Left renal pelvis (tissue), 4 donors: ENCODE results near the gene CCDC51. TPM values are rescaled to one million over a fixed set of nuclear protein-coding genes. Genes with fewer than 3 reads are reported as not detected.

Source experiments
- DNase-seq, 4 donors: peaks; one replicate each; pipeline ENCODE4 v3.0.0-alpha.2; 2013; ENCODE audit warnings: low read depth in 4 of 4, low spot score in 3 of 4
- polyA plus RNA-seq, 4 donors: library from polyadenylated mRNA; unstranded; fragments of 120-200 nt; gene quantifications; one replicate each; pipeline ENCODE4 v1.2.1, GENCODE V29; 2013; ENCODE audit not compliant: insufficient read length in 4 of 4

CCDC51 gene
- polyA plus RNA-seq, 4 donors, result 15.5 to 28.3 (median 24.3) TPM

DNA sequence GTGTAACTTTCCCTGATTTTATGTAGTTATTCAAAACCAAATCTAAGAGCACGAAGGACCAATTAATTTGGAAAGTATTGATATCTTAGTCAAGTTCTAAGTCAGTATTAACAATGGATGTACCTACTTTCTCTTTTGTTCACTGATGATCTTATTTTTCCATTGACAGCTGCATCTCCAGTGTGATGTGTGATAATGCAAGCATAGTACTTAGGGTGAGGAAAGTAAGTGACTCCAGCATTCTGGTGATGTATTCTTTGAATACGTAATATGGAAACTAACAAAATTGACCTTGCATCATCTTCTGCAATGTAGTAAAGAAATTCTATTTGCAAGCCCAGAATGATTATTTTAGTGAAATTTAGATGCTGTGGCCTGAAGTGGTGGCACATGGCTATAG is 45.5 kb downstream of the CCDC51 start:
- DNase-seq, result no peak

DNA sequence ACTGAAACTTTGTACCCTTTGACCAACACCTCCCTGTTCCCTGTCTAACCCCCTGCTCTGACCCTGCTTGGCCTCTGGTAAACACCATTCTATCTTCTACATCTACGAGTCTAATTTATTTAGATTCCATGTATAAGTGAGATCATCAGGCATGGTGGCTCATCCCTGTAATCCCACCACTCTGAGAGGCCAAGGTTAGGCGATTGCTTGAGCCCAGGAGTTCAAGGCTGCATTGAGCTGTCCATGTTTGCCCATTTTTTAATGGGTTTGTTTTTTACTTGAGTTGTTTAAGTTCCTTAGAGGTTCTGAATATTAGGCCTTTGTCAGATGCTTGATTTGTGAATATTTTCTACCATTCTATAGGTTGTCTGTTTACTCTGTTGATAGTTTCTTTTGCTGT is 51.0 kb downstream of the CCDC51 start:
- DNase-seq, result no peak

- no peak for DNase-seq
These were observed 52.3 kb downstream of the CCDC51 start for GRCh38 chr3:48387634-48388033.

Other genes with a start within 250 kb of the CCDC51 start
- 1 to 10 TPM in 2 of 4 donors, under 1 TPM in 2; 0.23 to 1.5 (median 0.82) TPM for gene CAMP, start 216.6 kb downstream of the CCDC51 start, polyA plus RNA-seq
- gene ZNF589, start 199.0 kb downstream of the CCDC51 start, polyA plus RNA-seq, result 10 to 100 TPM in 3 of 4 donors, 1 to 10 TPM in 1; 9.0 to 20.0 (median 16.7) TPM
- 10 to 100 TPM; 23.1 to 37.5 (median 29.1) TPM for gene NME6, start 138.8 kb downstream of the CCDC51 start, polyA plus RNA-seq
- under 1 TPM in 3 of 4 donors, not detected in 1; 0.35 to 0.77 (median 0.52) TPM for gene SPINK8, start 106.5 kb downstream of the CCDC51 start, polyA plus RNA-seq
- under 1 TPM; 0.08 to 0.84 (median 0.50) TPM for gene FBXW12, start 67.9 kb downstream of the CCDC51 start, polyA plus RNA-seq
- 100 to 1,000 TPM in 3 of 4 donors, 10 to 100 TPM in 1; 60.5 to 226 (median 169) TPM for gene PLXNB1, start 10.0 kb downstream of the CCDC51 start, polyA plus RNA-seq
- 100 to 1,000 TPM; 228 to 350 (median 273) TPM for gene TMA7, start 138 bp upstream of the CCDC51 start, polyA plus RNA-seq
- gene ATRIP, start 6.6 kb upstream of the CCDC51 start, polyA plus RNA-seq, result 10 to 100 TPM; 13.1 to 16.4 (median 13.5) TPM
- gene SHISA5, start 64.1 kb upstream of the CCDC51 start, polyA plus RNA-seq, result 100 to 1,000 TPM; 106 to 114 (median 109) TPM
- gene PFKFB4, start 116.7 kb upstream of the CCDC51 start, polyA plus RNA-seq, result 1 to 10 TPM; 2.9 to 6.5 (median 5.5) TPM
- gene UCN2, start 123.7 kb upstream of the CCDC51 start, polyA plus RNA-seq, result under 1 TPM; 0.22 to 0.64 (median 0.52) TPM
- gene COL7A1, start 155.2 kb upstream of the CCDC51 start, polyA plus RNA-seq, result 10 to 100 TPM; 13.3 to 28.7 (median 14.2) TPM
- 100 to 1,000 TPM; 124 to 300 (median 248) TPM for gene UQCRC1, start 169.5 kb upstream of the CCDC51 start, polyA plus RNA-seq
- gene TMEM89, start 181.7 kb upstream of the CCDC51 start, polyA plus RNA-seq, result not detected
- gene SLC26A6, start 195.3 kb upstream of the CCDC51 start, polyA plus RNA-seq, result 10 to 100 TPM; 10.7 to 33.1 (median 23.9) TPM
- 1 to 10 TPM in 3 of 4 donors, under 1 TPM in 1; 0.67 to 1.3 (median 1.2) TPM for gene CELSR3, start 222.8 kb upstream of the CCDC51 start, polyA plus RNA-seq
- gene NCKIPSD, start 245.8 kb upstream of the CCDC51 start, polyA plus RNA-seq, result 10 to 100 TPM; 12.0 to 23.1 (median 17.5) TPM